Upper lobe of right lung (tissue), 1 donor: ENCODE data around the gene NPIPA8. TPM values are rescaled to one million over a fixed set of nuclear protein-coding genes. Genes with fewer than 3 reads are reported as not detected.
"Not testable (repeated sequence)": the region's sequence is repeated elsewhere in the genome, so short reads cannot be mapped to it uniquely, and the experiment has no call there.

Experiments
- ATAC-seq: fragments of 200-7000 bp; cut with Tn5 transposase; one replicate; pipeline ENCODE4 v1.9.1; 2020; ENCODE audit warnings: mild to moderate bottlenecking, moderate library complexity
- DNase-seq: peaks from one replicate; pipeline ENCODE4 v3.0.0-alpha.2; 2020
- H3K27ac ChIP-seq: fragments of 200-600 bp; one replicate; pipeline ENCODE4 v1.8.0; 2022
- H3K27me3 ChIP-seq: fragments of 200-600 bp; one replicate; pipeline ENCODE4 v1.8.0; 2022; ENCODE audit warnings: mild to moderate bottlenecking
- H3K36me3 ChIP-seq: fragments of 200-600 bp; one replicate; pipeline ENCODE4 v1.8.0; 2022
- H3K4me1 ChIP-seq: fragments of 200-600 bp; one replicate; pipeline ENCODE4 v1.8.0; 2022
- H3K4me3 ChIP-seq: fragments of 200-600 bp; one replicate; pipeline ENCODE4 v1.8.0; 2022; ENCODE audit warnings: mild to moderate bottlenecking
- H3K9me3 ChIP-seq: fragments of 200-600 bp; one replicate; pipeline ENCODE4 v1.8.0; 2022
- intact Hi-C: fragments of 100-400 bp; cut with DNase I; formaldehyde crosslinking; loops from one replicate; pipeline ENCODE4 v1.11.0; 2022
- long read RNA-seq: library from polyadenylated mRNA; unstranded; transcript quantifications from one replicate; pipeline ENCODE4 v2.0.0, GENCODE V29; 2021
- total RNA-seq: library from RNA; stranded (reverse); fragmentation: NEBNext Ultra II Directional; extraction: Animal tissue kit (Norgen Biotek cat#: 25700); gene quantifications from one replicate; pipeline ENCODE4 v1.2.1, GENCODE V29; 2021
- donor health status: DM: no; HTN: yes; CAD: no; lungs with severe emphysema.

Gene NPIPA8
- total RNA-seq, result 0.67 TPM
- long read RNA-seq, result 0 reads

- H3K4me1 ChIP-seq, DNase-seq, H3K4me3 ChIP-seq, H3K27ac ChIP-seq, H3K36me3 ChIP-seq, H3K9me3 ChIP-seq, ATAC-seq, intact Hi-C loops, H3K27me3 ChIP-seq: not testable (repeated sequence)
Observed at GRCh38 chr16:18336636-18337035, at the start of gene NPIPA8. NPIPA8 (minus strand) TSS chr16:18336736; CDS start chr16:18332662, 4,074 bp downstream.

GRCh38 chr16:18385285-18385684, 48.7 kb upstream of the NPIPA8 start:
- H3K36me3 ChIP-seq, DNase-seq, H3K4me1 ChIP-seq, H3K4me3 ChIP-seq, H3K9me3 ChIP-seq, H3K27ac ChIP-seq, H3K27me3 ChIP-seq, intact Hi-C loops, ATAC-seq: not testable (repeated sequence)

GRCh38 chr16:18384869-18385268, 48.3 kb upstream of the NPIPA8 start:
- peak; percentile 21 for ATAC-seq
- H3K4me1 ChIP-seq, H3K27me3 ChIP-seq, intact Hi-C loops, H3K9me3 ChIP-seq, H3K4me3 ChIP-seq, DNase-seq, H3K27ac ChIP-seq, H3K36me3 ChIP-seq: not testable (repeated sequence)

- H3K4me3 ChIP-seq, H3K27me3 ChIP-seq, H3K27ac ChIP-seq, H3K36me3 ChIP-seq, H3K9me3 ChIP-seq, intact Hi-C loops, DNase-seq, H3K4me1 ChIP-seq: not testable (repeated sequence)
- peak; percentile 34 for ATAC-seq
Observed at GRCh38 chr16:18384098-18384636, 47.6 kb upstream of the NPIPA8 start.

- H3K27ac ChIP-seq, H3K4me3 ChIP-seq, H3K27me3 ChIP-seq, H3K9me3 ChIP-seq, DNase-seq, H3K36me3 ChIP-seq, H3K4me1 ChIP-seq, ATAC-seq, intact Hi-C loops: not testable (repeated sequence)
Observed at GRCh38 chr16:18382696-18383095, 46.2 kb upstream of the NPIPA8 start.

GRCh38 chr16:18347742-18348141, 11.2 kb upstream of the NPIPA8 start:
- H3K4me1 ChIP-seq, H3K27ac ChIP-seq, H3K27me3 ChIP-seq, H3K36me3 ChIP-seq, H3K4me3 ChIP-seq, intact Hi-C loops, H3K9me3 ChIP-seq, ATAC-seq: not testable (repeated sequence)
- DNase-seq, result peak; percentile 5

- H3K36me3 ChIP-seq, H3K27ac ChIP-seq, ATAC-seq, H3K4me1 ChIP-seq, H3K9me3 ChIP-seq, intact Hi-C loops, H3K4me3 ChIP-seq, H3K27me3 ChIP-seq: not testable (repeated sequence)
- peak; percentile 9 for DNase-seq
Observed at GRCh38 chr16:18346993-18347392, 10.5 kb upstream of the NPIPA8 start.

- H3K27me3 ChIP-seq, H3K4me3 ChIP-seq, ATAC-seq, H3K36me3 ChIP-seq, H3K4me1 ChIP-seq, H3K9me3 ChIP-seq, DNase-seq, intact Hi-C loops, H3K27ac ChIP-seq: not testable (repeated sequence)
Observed at GRCh38 chr16:18344634-18345033, 8.1 kb upstream of the NPIPA8 start.

- intact Hi-C loops, H3K4me3 ChIP-seq, H3K27ac ChIP-seq, H3K9me3 ChIP-seq, H3K4me1 ChIP-seq, DNase-seq, H3K36me3 ChIP-seq, H3K27me3 ChIP-seq: not testable (repeated sequence)
- ATAC-seq, result peak; percentile 12
Observed at GRCh38 chr16:18341986-18342385, 5.5 kb upstream of the NPIPA8 start.

- H3K4me1 ChIP-seq, H3K27me3 ChIP-seq, H3K9me3 ChIP-seq, H3K36me3 ChIP-seq, H3K4me3 ChIP-seq, DNase-seq, intact Hi-C loops, H3K27ac ChIP-seq: not testable (repeated sequence)
- peak; percentile 70 for ATAC-seq
Observed at GRCh38 chr16:18341417-18341960, 5.0 kb upstream of the NPIPA8 start.

- peak; percentile 29 for DNase-seq
Observed at GRCh38 chr16:18339210-18339609, 2.7 kb upstream of the NPIPA8 start.

GRCh38 chr16:18311811-18312210, 24.7 kb downstream of the NPIPA8 start:
- H3K4me1 ChIP-seq, DNase-seq, intact Hi-C loops, H3K9me3 ChIP-seq, ATAC-seq, H3K4me3 ChIP-seq, H3K36me3 ChIP-seq, H3K27ac ChIP-seq, H3K27me3 ChIP-seq: not testable (repeated sequence)

More at GRCh38 chr16:18339210-18339609, 2.7 kb upstream of the NPIPA8 start:
- H3K4me3 ChIP-seq, H3K27me3 ChIP-seq, intact Hi-C loops, H3K36me3 ChIP-seq, ATAC-seq, H3K4me1 ChIP-seq, H3K27ac ChIP-seq, H3K9me3 ChIP-seq: not testable (repeated sequence)

- H3K4me3 ChIP-seq, intact Hi-C loops, H3K27me3 ChIP-seq, ATAC-seq, DNase-seq, H3K27ac ChIP-seq, H3K9me3 ChIP-seq, H3K4me1 ChIP-seq, H3K36me3 ChIP-seq: not testable (repeated sequence)
Observed at GRCh38 chr16:18309159-18309558, 27.4 kb downstream of the NPIPA8 start.

- intact Hi-C loops, H3K27me3 ChIP-seq, H3K36me3 ChIP-seq, H3K27ac ChIP-seq, DNase-seq, ATAC-seq, H3K9me3 ChIP-seq, H3K4me1 ChIP-seq, H3K4me3 ChIP-seq: not testable (repeated sequence)
Observed at GRCh38 chr16:18307241-18307640, 29.3 kb downstream of the NPIPA8 start.

- H3K27ac ChIP-seq, H3K36me3 ChIP-seq, H3K4me3 ChIP-seq, H3K27me3 ChIP-seq, DNase-seq, intact Hi-C loops, H3K4me1 ChIP-seq, ATAC-seq, H3K9me3 ChIP-seq: not testable (repeated sequence)
Observed at GRCh38 chr16:18306066-18306465, 30.5 kb downstream of the NPIPA8 start.
